ENCODE measurements around the gene WWOX.
A peak's percentile ranks its signal among the peaks of the same experiment; 100 is the strongest.

WWOX gene

DNA sequence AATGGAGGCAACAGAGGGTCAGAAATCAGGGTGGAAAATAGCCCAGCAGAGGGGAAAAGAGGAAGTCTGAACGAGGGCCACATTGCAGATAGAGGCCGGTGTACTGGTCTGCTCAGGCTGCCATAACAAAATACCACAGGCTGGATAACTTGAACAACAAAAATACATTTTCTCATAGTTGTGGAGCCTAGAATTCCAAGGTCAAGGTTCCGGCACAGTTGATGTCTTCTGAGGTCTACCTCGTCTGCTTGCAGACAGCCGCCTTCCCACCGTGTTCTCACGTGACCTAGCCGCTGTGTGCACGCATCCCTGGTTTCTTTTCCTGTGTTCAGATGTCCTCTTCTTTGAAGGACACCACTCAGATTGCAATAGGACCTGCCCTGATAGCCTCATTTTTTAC, 249.4 kb downstream of the WWOX start:
- no peak for DNase-seq

DNA sequence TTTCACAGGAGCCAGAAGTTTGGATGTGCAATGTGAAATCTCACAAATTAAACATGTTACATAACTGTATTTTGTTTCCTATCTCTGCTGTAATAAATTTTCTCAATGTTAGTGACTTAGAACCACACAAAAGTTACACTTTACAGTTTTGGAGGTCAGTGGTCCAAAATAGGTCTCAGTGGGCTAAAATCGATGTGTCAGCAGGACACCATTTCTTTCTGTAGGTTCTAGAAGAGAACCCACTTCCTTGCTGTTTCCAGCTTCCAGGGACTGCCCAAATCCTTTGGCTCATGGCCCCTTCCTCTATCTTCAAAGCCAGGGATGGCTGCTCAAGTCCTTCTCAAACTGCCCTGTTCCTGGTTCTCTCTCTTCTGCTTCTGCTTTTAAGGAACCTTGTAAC, 252.7 kb downstream of the WWOX start:
- no peak for DNase-seq

DNA sequence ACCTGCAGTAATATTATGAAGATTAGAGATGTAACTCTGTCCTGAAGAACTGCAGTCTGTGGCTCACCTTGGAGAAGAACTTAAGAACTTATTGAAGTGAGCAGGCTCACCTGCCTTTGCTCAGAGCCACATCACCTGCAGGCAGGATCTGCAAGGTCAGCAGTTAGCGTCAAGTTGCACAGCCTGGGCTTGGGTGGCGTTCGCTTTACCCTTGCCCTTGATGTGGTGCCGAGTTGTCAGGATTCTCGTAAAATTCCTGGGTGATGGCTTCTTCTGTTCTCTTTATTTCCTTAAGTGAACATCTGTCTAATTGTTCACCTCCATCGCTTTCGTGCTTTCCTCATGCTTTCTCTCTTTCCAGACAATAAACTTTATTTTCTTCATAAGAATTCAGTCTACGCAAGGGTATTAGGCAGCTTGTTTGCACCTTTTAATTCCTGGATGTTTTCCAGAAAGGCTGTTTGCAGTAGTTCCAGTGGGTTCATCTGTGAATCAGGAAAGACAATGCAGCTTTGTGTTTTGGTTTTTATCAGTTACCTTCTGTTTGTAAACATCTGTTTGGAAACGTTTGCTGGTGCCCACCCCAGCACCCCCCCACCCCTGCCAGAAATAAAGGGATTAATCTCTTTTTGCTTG, 254.3 kb downstream of the WWOX start:
- DNase-seq, result no peak

DNA sequence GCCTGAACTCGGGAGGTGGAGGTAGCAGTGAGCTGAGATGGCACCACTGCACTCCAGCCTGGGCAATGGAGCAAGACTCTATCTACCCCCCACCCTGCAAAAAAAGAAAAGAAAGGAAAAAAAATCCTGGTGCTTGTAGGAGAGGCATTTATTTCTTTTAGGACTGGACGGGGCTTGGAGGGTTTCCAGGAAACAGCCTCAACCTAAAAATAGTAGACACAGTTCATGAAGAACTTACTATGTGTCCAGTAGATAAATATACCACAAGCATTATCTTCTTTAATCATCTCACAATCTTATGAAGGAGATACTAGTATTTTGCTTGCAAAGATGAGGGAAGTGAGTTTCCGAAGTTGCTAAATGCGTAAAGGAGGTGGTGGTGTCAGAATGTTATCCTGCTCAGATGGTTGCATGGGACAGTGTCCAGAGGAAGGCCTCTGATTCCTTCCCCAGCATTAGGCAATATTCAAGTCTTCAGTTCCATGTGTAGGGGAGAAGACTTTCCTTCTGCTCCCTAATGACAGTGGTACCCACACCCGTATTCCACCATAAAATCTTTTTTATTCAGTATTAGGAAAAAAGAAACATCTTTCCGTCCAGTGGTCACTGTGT, 263.2 kb downstream of the WWOX start:
- no peak for DNase-seq

DNA sequence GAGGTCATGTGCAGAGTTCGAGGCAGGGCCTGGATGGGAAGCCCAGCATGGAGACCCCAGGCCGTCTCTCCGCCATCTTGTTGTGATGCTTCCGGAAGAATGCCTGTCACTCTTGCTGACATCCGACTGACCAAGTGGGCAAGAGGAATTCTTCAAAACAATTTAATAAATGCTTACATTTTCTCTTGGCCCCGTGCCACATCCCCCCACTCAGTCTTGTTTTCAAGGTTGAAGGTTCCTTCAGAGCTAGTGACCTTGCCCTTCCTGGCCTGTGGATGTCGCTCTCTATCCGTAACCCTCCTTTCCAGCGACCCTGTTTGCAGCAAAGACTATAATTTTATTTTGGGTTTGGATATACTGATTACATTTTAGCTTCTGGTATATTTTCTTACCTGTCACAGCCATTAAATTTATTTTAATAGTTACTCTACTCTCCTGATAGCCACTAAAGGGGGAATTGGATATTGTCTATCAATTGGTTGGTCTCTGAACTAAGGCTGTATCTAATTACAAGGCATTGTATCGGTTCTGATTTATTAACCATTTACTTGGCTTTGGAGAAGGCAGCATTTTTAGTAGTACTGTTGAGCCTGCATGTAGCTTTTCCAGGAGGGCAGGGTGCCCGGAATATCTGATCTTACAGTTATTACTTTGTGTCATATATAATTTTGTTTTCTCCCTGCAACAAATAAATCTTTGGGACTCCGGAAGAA, 264.5 kb downstream of the WWOX start:
- DNase-seq, result no peak

DNA sequence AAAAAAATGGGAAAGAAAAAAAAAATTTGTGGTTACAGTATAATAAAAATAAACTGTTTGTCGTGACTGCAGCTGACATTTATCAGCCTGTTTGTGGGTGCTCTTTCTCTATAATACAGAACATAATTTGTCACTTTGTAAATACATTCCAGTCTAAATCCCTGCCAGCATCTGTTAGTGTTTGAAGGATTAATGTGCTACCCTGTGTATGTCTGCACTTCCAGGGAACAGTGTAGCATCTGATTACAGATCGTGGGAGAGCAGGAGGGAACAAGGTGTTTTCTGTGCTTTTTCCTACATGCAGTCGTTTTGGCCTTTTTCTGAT, 265.1 kb downstream of the WWOX start:
- no peak for DNase-seq

DNA sequence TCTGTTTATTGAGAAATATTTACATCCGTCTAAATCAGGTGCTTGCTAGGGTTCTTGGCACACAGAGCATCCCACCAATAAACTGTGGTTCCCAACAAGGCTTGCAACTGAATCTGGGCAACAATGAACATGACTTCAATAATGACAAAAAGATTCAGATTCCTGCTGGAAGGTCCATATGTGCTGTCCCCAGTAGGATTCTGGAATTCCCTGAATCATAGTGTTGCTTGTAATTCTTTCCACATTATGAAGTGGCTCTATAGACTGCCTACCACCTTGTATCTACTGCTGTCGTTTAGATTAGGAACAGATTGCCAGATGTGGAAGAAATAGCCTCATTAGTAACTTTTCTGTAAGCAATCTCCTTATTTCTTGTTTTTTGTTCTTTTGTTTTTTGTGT, 265.9 kb downstream of the WWOX start:
- DNase-seq, result no peak

DNA sequence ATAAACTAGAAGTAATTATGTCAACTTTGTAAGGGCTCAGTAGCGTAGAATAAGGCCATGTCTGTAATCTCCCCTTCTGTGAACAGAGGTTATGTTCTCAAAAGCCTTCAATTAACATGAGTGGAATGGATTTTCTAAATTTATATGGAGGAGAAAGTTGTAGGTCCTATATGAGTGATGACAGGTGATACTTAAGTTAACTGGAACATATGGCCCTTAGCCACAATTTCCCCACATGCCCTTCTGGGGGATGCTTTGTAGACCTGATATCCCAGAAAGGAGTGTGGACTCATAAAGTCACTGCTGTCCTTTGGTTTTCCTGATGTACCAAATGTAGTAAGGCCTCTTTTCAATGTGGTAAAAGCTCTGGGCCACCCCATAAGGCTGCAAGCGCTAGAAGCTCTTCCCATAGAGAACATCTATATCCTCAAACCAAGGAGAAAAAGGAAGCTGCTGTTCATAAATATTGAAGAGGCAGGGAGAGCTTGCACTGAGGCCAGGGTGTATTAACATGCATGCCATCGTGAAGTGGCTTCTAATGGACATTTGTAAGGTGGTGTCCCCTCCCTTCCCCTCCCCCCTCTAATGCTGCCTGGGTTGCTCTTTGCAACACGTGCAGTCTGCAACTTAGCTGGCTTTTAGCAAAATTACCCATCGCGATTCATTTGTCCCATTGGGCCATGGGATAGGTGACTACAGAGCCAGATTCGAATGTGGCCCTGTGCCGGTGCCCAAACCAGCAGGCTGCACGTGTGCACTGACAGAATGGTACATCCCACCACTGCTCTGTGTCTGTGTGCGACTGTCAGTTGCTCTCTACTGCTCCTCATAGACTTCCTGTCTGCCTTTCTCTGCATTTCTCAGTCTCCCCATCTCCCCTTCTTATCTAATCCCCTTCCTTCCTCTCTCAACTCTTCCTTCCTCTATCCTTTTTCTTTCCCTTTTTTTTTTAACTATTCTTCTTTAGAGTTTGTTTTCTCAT, 269.0 kb downstream of the WWOX start:
- no peak for DNase-seq

DNA sequence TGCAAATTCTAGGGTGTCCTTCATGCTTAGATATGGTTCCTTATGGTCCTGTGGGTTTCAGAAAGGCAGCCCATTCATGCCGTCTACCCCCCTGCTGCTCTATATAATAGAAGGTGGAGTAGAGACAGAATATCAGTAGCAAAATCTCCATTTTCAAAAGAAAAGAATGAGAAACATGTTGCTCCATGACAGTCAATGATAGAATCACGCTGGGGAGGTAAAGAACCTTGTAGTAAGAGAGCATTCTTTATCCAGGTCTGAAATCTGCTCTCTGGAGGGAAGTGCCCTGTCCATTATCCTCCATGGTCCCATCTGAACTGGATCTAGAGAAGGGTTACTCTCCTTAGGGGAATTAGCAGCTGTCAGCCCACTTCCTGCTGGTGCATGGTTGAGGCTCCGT, 272.8 kb downstream of the WWOX start:
- DNase-seq, result no peak

DNA sequence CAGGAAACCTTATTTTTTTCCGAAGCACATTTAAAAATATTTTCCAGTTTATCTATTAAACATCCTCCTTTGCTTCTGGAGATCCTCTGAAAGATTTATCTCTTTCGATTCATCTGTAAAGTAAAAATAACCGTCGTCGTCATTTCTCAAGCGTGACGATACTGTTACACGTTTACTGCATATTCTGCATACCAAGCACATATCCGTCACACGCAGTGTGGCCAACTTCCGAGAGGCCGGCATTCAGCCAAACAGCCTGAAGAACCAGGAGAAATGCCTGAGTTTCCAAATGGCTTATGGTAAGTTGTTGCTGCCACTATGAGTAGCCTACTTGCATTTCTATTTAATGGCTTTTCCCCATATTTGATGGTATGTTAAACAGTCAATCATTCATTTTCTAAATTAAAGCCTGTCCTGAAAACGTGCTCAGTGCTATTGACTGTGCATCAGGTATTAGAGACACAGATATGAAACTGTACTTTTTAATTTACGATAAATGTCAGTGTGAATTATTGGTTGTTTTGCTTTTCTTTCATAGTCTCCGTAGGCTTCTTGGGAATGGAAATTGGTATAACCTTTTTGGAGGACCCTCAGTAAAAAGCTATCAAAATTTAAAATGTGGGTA, 275.7 kb downstream of the WWOX start:
- no peak for DNase-seq

DNA sequence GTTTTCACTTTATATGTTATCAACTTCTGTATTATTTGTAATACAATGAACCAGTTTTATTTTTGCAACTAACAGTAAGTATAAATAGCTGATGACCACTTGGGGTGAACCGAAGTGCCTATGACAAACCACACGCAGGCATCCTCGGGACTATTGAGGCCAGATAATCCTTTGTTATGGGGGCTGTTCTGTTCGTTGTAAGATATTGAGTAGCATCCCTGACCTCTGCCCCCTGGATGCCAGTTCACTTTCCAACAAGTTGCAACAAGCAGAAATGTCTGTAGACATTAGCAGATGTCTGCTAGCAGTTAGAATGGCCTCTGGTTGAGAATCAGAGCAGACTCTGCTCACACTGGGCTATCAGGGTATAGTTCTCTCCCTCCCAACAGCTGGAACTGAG, 277.0 kb downstream of the WWOX start:
- DNase-seq, result no peak

DNA sequence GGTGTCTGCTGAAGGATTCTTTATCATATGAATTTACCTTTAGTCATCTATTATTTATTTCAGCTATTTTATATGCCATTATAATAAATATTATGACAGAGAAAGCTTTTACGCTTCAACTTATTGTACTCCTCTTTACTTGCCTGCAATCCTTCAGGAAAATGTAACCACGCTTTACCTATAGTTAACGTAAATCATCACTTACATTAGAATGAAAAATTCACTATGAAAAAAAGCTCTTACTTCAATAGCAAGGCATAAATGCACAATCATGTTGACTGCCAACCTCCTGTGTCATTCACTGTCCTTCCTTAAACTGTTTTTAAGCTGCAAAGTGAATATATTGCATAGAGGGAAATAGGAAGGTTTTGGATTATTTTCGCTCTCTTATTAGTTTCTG, 277.9 kb downstream of the WWOX start:
- no peak for DNase-seq

DNA sequence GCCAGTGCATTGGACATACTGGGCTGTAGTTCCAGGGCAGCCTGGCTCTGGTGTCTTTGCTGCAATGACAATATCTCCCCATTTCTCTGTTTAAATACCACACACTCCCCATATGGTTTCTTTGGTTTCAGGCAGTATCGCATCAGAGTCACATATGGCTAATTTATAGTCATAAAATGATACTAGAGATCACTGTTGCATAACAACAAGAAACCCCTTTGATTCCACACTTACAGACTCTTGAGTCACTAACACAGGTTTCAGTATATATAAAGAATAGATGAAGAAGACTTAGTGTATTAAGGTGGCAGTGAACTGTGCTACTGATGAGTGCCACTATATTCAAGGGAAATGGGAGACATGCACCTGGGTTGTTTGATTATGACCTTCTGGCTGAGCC, 281.6 kb downstream of the WWOX start:
- DNase-seq, result no peak

DNA sequence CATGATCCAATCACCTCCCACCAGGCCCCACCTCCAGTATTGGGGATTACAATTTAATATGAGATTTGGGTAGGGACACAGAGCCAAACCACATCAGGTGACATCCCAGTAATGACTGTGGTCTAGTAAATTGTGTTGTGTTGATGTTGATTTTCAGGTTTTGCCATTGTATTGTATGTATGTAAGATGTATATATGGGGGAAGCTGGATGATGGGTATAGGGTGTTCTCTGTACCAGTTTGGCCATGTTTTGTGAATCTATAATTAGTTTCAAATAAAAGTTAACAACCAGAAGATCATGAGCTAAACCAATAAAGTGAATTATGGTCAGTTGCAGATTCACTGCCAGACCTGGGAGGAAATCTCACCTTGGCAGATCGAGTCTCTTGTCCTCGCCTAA, 283.7 kb downstream of the WWOX start:
- DNase-seq, result no peak

DNA sequence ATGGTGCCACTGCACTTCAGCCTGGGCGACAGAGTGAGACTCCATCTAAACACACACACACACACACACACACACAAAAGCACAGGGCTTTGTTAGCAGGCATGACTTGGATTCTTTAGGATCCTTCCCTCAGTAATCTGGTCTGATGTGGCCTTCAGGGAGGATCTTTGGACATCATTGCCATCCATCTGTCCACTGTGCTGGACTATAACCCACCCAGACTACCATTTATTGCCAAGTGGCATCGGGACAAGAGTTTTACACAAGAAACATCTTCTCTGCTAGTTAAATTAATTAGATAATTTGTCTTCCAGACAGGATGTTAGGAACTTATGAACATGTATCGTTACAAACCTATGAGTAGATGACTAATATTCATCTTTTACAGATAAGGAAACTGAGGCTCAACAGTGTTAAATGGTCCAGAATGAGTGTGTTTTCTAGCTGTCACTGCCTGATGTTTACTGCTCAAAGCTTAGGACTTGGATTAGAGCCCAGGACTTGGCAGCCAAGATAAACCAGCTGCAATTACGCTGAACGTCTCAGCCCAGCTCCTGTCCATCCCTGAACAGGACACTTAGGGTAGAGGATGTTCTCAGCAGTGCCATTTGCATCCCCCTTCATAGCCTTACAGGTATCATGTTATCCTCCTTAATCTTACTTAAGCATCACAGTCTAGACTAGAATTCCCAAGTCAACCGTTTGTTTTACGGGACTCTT, 285.8 kb downstream of the WWOX start:
- peak in 3 of 51 donors; percentile 2 to 5 (median 3) for DNase-seq

DNA sequence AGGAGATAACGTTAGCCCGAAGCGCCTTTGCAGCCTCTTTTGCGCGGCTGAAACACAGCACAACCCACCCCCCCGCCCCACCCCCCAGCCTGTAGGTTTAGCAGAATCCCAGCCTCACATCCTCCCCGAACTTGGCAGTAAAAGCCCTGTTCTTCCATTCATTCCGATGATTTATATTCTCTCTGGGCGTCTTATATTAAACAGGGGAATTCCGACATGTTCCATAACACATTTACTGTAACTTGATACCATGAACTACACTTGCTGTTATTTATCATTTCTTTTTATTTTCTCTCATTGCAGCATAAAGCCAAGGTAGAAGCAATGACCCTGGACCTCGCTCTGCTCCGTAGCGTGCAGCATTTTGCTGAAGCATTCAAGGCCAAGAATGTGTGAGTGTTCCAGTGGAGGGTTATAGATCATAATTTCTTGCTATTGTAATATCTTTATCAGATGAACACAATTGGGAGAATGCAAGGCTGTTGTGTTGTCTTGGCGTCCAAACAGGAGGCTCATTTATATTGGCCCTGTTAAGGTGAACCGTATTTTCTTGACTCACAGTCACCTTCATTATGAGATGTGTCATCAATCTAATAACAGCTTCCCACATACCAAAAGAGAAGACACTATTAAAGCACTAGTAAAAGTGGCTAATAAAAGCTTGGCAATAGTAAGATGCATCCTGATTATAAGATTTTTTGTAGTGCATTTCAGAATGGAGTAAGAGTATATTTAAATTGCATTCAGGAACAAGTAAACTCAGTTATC, 287.3 kb downstream of the WWOX start:
- DNase-seq, result no peak

DNA sequence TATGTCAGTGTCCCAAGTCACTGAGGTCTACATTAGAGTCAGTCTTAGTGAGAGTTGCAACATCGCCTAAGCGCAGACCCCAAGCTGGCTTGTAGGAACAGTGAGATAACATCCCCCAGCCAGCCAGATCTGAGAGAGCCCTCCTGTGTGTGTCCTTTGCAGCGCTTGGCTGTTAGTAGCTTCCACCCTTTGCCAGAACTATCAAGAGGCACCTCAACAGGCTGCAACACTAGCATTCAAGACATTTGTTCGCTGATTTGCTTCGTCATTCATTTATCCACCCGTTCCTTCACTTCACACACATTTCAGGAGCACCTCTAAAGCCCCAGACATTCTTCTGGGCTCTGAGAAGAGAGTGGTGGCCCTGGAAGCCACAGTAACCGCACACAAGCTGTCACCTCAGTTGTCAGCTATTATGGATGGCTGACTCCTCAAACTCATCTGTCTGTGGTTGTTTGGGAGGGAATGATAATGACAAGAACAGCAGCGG, 289.6 kb downstream of the WWOX start:
- no peak for DNase-seq

DNA sequence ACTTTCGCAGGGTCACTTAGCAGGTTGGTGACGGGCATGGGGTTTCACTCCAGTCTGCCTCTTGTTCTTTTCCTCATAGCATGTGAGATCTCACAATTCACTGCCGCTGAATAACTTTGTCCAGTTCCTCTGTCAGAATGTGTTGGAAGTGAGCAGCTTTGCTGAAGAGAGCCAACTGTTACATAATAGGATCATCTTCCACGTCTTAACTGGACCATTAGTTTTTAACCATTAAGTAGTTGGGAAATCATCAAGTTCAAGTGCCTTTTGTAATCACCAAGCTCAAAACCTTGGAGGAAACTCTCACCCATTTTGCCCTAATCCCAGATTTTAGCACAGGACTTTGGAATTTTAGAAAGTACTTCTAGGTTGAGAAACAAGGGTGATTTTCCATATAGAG, 290.6 kb downstream of the WWOX start:
- no peak for DNase-seq

DNA sequence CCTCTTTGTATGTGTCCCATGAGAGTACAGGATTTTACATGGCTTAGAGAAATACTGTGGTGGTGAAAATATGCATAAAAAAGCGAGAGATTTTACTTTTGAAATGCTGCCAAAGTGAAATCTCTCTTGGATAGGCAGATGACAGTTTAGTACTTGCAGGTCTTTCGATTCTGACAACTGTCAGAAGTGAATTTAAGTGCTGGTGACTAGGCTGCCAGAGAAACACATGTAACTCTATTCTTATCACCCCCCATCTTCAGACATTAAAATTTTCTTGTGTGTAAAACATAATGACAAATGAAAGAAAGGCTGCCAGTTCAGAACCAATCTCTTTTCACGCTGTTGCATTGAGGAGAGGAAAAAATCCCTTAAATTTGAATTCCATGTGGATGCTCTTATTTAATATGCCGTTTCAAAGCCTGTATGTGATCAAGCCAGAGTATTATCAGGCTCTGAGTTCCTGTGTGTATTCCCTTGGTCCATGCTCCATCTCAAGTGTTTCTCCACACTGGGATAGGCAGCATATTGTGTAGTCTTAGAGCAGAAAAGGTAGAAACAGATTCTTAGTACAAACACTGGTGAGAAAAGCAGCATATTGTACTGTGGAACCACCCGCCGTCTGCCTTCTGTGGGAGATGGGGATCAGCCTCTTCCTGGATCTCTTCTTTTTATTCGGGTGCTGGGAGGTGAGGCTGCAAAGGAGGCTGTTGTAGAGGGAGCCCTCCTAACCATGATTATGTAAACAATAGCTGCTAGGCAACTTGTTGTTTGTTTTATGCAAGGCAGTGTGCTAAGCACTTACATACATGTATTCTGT, 291.3 kb downstream of the WWOX start:
- no peak for DNase-seq
